ENCODE data around the gene DUSP16.
"Not testable (repeated sequence)": the region's sequence is repeated elsewhere in the genome, so short reads cannot be mapped to it uniquely, and the experiment has no call there.

DUSP16 gene

DNA sequence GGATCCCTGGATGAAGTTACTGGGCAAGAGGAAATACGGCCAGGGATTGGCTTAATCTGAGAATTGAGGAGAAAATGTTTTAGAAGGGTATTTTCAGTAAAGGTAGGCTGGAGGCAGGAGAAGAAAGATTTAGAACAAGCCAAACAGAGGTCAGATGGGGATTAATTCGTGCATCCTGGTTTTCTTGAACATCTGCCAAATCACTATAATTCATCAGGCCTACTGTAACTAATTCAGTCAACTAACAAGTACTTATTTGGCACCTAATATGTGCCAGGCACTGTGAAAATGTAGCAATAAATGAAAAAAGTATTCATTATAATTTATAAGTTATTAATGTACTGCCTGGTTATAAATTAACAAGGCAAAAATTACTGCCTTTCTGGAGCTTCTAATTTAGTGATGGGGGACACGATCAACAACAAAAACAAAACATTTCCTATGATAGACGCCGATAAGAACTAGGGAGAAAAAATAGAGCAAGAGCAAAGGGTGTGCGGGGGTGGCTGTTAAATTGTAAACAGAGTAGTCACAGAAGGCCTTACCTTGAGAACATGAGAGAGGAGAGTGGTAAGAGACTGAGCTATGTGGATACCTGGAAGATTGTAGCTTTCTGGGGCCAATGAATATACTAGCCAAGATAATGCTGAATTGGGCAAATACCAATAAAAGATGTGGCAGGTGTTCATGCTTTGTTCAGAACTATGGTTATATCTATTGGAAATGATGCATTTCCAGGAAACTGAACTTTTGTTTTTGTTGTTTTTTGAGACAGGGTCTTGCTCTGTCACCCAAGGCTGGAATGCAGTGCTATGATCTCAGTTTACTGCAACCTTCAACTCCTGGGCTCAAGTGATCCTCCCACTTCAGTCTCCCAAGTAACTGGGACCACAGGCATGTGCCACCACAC, 34.0 kb downstream of the DUSP16 start:
- FAIRE-seq (peak; percentile 15), DNase-seq (ENCODE audit: insufficient read length, low spot score) (no peak)
- no peak for TF ChIP-seq POLR2A (IDR thresholded peaks at IDR 0.05; ENCODE audit: low read depth, low read length)

GRCh38 chr12:12527820-12528296, 34.8 kb downstream of the DUSP16 start:
- TF ChIP-seq POLR2A (IDR thresholded peaks at IDR 0.05; ENCODE audit: low read depth, low read length): no peak
- FAIRE-seq: no peak
- DNase-seq (ENCODE audit: insufficient read length, low spot score): no peak

DNA sequence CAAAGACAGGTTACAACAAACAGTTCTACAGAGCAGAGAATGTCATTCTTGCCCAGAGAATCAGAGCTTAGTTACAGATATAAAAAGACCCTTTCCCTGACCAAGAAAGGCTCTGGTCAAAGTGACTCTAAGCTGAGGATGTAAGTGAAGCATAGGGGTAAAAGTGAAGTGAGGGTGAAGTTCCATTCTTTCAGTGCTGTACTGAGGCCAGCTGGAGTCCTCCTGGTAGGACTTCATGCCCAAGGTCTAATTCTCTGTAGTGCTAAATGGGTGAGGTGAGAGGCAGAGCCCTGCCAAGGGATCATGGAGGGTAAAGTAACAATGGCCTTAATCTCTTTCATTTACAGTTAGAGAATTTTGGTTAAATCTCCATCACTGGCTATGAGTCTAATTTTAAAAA, 38.5 kb downstream of the DUSP16 start:
- no peak for TF ChIP-seq POLR2A (IDR thresholded peaks at IDR 0.05; ENCODE audit: low read depth, low read length)
- FAIRE-seq: no peak
- DNase-seq (ENCODE audit: insufficient read length, low spot score): no peak

GRCh38 chr12:12523229-12523628, 39.4 kb downstream of the DUSP16 start:
- no peak for FAIRE-seq
- no peak for DNase-seq (ENCODE audit: insufficient read length, low spot score)
- TF ChIP-seq POLR2A (IDR thresholded peaks at IDR 0.05; ENCODE audit: low read depth, low read length): no peak

GRCh38 chr12:12522657-12523056, 40.0 kb downstream of the DUSP16 start:
- DNase-seq (ENCODE audit: insufficient read length, low spot score); FAIRE-seq: not testable (repeated sequence)

DNA sequence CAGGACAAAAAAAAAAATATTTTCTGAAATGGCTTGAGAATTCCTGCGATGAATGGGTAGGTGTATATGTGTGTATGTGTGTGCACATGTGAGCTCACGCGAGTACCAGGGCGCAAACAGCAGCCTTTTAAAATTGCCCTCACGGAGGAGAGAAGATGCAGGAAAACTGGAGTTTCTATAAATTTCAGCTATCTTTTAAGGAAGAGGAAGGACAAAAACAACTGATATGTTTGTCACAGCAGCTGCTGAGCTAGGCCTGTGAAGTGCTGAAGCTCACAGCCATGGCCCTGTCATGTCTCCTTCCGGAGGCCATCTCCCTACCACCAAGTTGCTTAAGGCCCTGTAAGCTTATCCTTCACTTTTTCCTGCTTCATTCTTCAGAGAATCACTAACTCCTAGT, 40.8 kb downstream of the DUSP16 start:
- no peak for FAIRE-seq
- no peak for DNase-seq (ENCODE audit: insufficient read length, low spot score)
- TF ChIP-seq POLR2A (IDR thresholded peaks at IDR 0.05; ENCODE audit: low read depth, low read length): no peak

GRCh38 chr12:12521044-12521485, 41.6 kb downstream of the DUSP16 start:
- FAIRE-seq: no peak
- no peak for TF ChIP-seq POLR2A (IDR thresholded peaks at IDR 0.05; ENCODE audit: low read depth, low read length)

GRCh38 chr12:12520273-12520672, 42.4 kb downstream of the DUSP16 start:
- no peak for TF ChIP-seq POLR2A (IDR thresholded peaks at IDR 0.05; ENCODE audit: low read depth, low read length)
- DNase-seq (ENCODE audit: insufficient read length, low spot score) (no peak), FAIRE-seq (no peak)

More at GRCh38 chr12:12521044-12521485, 41.6 kb downstream of the DUSP16 start:
- DNase-seq (ENCODE audit: insufficient read length, low spot score): no peak

GRCh38 chr12:12519354-12519998, 43.2 kb downstream of the DUSP16 start:
- no peak for FAIRE-seq
- no peak for TF ChIP-seq POLR2A (IDR thresholded peaks at IDR 0.05; ENCODE audit: low read depth, low read length)
- no peak for DNase-seq (ENCODE audit: insufficient read length, low spot score)

GRCh38 chr12:12518919-12519318, 43.7 kb downstream of the DUSP16 start:
- DNase-seq (ENCODE audit: insufficient read length, low spot score): no peak
- no peak for FAIRE-seq
- TF ChIP-seq POLR2A (IDR thresholded peaks at IDR 0.05; ENCODE audit: low read depth, low read length): no peak

DNA sequence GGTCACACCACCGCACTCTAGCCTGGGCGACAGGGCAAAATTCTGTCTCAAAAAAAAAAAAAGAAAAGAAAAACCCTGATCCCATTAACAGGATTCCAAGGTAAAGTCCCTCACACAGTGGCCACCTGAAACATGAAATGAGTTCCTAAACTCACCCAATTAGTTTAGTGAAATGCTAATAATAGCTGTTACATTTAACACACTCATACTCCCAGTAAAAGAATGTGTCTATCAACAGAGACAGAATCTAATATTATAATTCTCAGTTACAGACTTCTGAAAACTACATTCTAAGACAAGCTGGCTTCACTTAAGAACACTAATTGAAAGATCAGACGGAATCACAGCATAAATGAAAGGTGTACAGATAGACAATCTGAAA, 44.2 kb downstream of the DUSP16 start:
- DNase-seq (ENCODE audit: insufficient read length, low spot score): no peak
- no peak for FAIRE-seq
- TF ChIP-seq POLR2A (IDR thresholded peaks at IDR 0.05; ENCODE audit: low read depth, low read length): no peak

DNA sequence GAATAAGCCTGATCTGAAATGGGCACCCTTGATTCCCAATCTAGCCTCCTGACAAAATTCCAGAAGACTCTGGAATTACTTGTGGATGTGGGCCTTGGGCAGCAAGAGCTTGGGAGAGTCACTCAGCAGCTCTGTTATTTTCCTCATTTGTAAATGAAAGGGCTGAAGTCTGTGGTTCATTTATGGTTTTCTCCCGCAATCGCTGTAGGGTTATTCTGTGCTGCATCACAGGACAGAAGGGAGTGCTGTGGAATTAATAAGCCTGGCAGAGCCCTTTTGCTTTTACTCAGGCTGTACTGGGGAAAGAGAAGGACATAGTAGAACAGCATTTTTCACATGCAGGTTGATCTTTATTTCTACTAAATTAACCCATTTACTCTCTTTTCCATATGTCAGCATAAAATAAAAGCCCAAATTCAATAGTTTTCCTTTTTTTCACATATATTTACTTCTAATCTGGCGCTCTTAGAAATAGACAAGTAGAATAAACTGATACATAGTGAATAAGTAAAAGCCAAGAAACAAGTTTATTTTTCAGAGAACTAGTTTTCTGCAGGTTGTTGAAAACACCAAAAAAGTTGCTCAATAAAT, 49.2 kb downstream of the DUSP16 start:
- FAIRE-seq: no peak

GRCh38 chr12:12511895-12512711, 50.6 kb downstream of the DUSP16 start:
- peak; percentile 75 for FAIRE-seq
- no peak for DNase-seq (ENCODE audit: insufficient read length, low spot score)
- no peak for TF ChIP-seq POLR2A (IDR thresholded peaks at IDR 0.05; ENCODE audit: low read depth, low read length)

More for the DNA sequence above, 49.2 kb downstream of the DUSP16 start:
- no peak for TF ChIP-seq POLR2A (IDR thresholded peaks at IDR 0.05; ENCODE audit: low read depth, low read length)
- DNase-seq (ENCODE audit: insufficient read length, low spot score): no peak

Measured in H54 (cell line).